ENCODE data around the gene PIK3R6.

PIK3R6 gene

GRCh38 chr17:8794636-8795035 lies 72.8 kb downstream of the PIK3R6 start:
- Histone ChIP-seq H3K4me1 (ENCODE audit: control insufficient read depth in 2 of 2, insufficient read depth in 2 of 2, low read length in 2 of 2) (peaks cover under 1 to 4% of the 10 kb centered on the region in 2 donors), H3K27ac (ENCODE audit: low read depth in 2 of 2, low read length in 2 of 2) (no peak overlapping the region), H3K4me3 (ENCODE audit: low read length in 2 of 2) (no peak overlapping the region), H3K9ac (ENCODE audit: low read depth in 1 of 2, low read length in 2 of 2) (no peak overlapping the region), H3K9me3 (ENCODE audit: control insufficient read depth in 2 of 2, low read length in 2 of 2) (peaks cover 0 to 6% of the 10 kb centered on the region in 2 donors), H3K27me3 (ENCODE audit: control insufficient read depth in 2 of 2, insufficient read depth in 2 of 2, low read length in 2 of 2) (no peaks in the 10 kb centered on the region), H3K36me3 (ENCODE audit: control insufficient read depth in 2 of 2, insufficient read depth in 2 of 2, low read length in 2 of 2) (no peaks in the 10 kb centered on the region)

GRCh38 chr17:8793649-8794048 lies 73.8 kb downstream of the PIK3R6 start:
- Histone ChIP-seq H3K4me3 (ENCODE audit: low read length in 2 of 2) (no peak overlapping the region), H3K27ac (ENCODE audit: low read depth in 2 of 2, low read length in 2 of 2) (no peak overlapping the region)

GRCh38 chr17:8792646-8793045 lies 74.8 kb downstream of the PIK3R6 start:
- Histone ChIP-seq H3K27me3 (ENCODE audit: control insufficient read depth in 2 of 2, insufficient read depth in 2 of 2, low read length in 2 of 2) (no peaks in the 10 kb centered on the region), H3K9ac (ENCODE audit: low read depth in 1 of 2, low read length in 2 of 2) (no peak overlapping the region), H3K4me1 (ENCODE audit: control insufficient read depth in 2 of 2, insufficient read depth in 2 of 2, low read length in 2 of 2) (peaks cover 5 to 11% of the 10 kb centered on the region in 2 donors), H3K4me3 (ENCODE audit: low read length in 2 of 2) (no peak overlapping the region), H3K36me3 (ENCODE audit: control insufficient read depth in 2 of 2, insufficient read depth in 2 of 2, low read length in 2 of 2) (no peaks in the 10 kb centered on the region), H3K9me3 (ENCODE audit: control insufficient read depth in 2 of 2, low read length in 2 of 2) (peaks cover 0 to 6% of the 10 kb centered on the region in 2 donors), H3K27ac (ENCODE audit: low read depth in 2 of 2, low read length in 2 of 2) (no peak overlapping the region)

More at GRCh38 chr17:8793649-8794048, 73.8 kb downstream of the PIK3R6 start:
- H3K36me3 ChIP-seq (ENCODE audit: control insufficient read depth in 2 of 2, insufficient read depth in 2 of 2, low read length in 2 of 2): no peaks in the 10 kb centered on the region
- H3K27me3 ChIP-seq (ENCODE audit: control insufficient read depth in 2 of 2, insufficient read depth in 2 of 2, low read length in 2 of 2): no peaks in the 10 kb centered on the region
- no peak overlapping the region for H3K9ac ChIP-seq (ENCODE audit: low read depth in 1 of 2, low read length in 2 of 2)
- peaks cover 5 to 11% of the 10 kb centered on the region in 2 donors for H3K4me1 ChIP-seq (ENCODE audit: control insufficient read depth in 2 of 2, insufficient read depth in 2 of 2, low read length in 2 of 2)
- H3K9me3 ChIP-seq (ENCODE audit: control insufficient read depth in 2 of 2, low read length in 2 of 2): peaks cover 0 to 6% of the 10 kb centered on the region in 2 donors

GRCh38 chr17:8791910-8792270 lies 75.6 kb downstream of the PIK3R6 start:
- no peaks in the 10 kb centered on the region for H3K27me3 ChIP-seq (ENCODE audit: control insufficient read depth in 2 of 2, insufficient read depth in 2 of 2, low read length in 2 of 2)
- no peak overlapping the region for H3K9ac ChIP-seq (ENCODE audit: low read depth in 1 of 2, low read length in 2 of 2)
- peaks cover 0 to 6% of the 10 kb centered on the region in 2 donors for H3K9me3 ChIP-seq (ENCODE audit: control insufficient read depth in 2 of 2, low read length in 2 of 2)
- no peaks in the 10 kb centered on the region for H3K36me3 ChIP-seq (ENCODE audit: control insufficient read depth in 2 of 2, insufficient read depth in 2 of 2, low read length in 2 of 2)
- peaks cover 5 to 11% of the 10 kb centered on the region in 2 donors for H3K4me1 ChIP-seq (ENCODE audit: control insufficient read depth in 2 of 2, insufficient read depth in 2 of 2, low read length in 2 of 2)
- no peak overlapping the region for H3K4me3 ChIP-seq (ENCODE audit: low read length in 2 of 2)
- H3K27ac ChIP-seq (ENCODE audit: low read depth in 2 of 2, low read length in 2 of 2): no peak overlapping the region

GRCh38 chr17:8791248-8791909 lies 76.1 kb downstream of the PIK3R6 start:
- no peaks in the 10 kb centered on the region for H3K36me3 ChIP-seq (ENCODE audit: control insufficient read depth in 2 of 2, insufficient read depth in 2 of 2, low read length in 2 of 2)
- no peak overlapping the region for H3K9ac ChIP-seq (ENCODE audit: low read depth in 1 of 2, low read length in 2 of 2)
- H3K4me3 ChIP-seq (ENCODE audit: low read length in 2 of 2): no peak overlapping the region
- H3K9me3 ChIP-seq (ENCODE audit: control insufficient read depth in 2 of 2, low read length in 2 of 2): peaks cover 0 to 6% of the 10 kb centered on the region in 2 donors
- H3K4me1 ChIP-seq (ENCODE audit: control insufficient read depth in 2 of 2, insufficient read depth in 2 of 2, low read length in 2 of 2): peaks cover 5 to 11% of the 10 kb centered on the region in 2 donors
- H3K27ac ChIP-seq (ENCODE audit: low read depth in 2 of 2, low read length in 2 of 2): no peak overlapping the region
- no peaks in the 10 kb centered on the region for H3K27me3 ChIP-seq (ENCODE audit: control insufficient read depth in 2 of 2, insufficient read depth in 2 of 2, low read length in 2 of 2)

- Histone ChIP-seq H3K9me3 (ENCODE audit: control insufficient read depth in 2 of 2, low read length in 2 of 2) (peaks cover 0 to 6% of the 10 kb centered on the region in 2 donors), H3K27ac (ENCODE audit: low read depth in 2 of 2, low read length in 2 of 2) (no peak overlapping the region), H3K9ac (ENCODE audit: low read depth in 1 of 2, low read length in 2 of 2) (no peak overlapping the region), H3K4me3 (ENCODE audit: low read length in 2 of 2) (no peak overlapping the region), H3K4me1 (ENCODE audit: control insufficient read depth in 2 of 2, insufficient read depth in 2 of 2, low read length in 2 of 2) (peaks cover 5 to 11% of the 10 kb centered on the region in 2 donors), H3K36me3 (ENCODE audit: control insufficient read depth in 2 of 2, insufficient read depth in 2 of 2, low read length in 2 of 2) (no peaks in the 10 kb centered on the region), H3K27me3 (ENCODE audit: control insufficient read depth in 2 of 2, insufficient read depth in 2 of 2, low read length in 2 of 2) (no peaks in the 10 kb centered on the region)
Measured at GRCh38 chr17:8789743-8790142, 77.7 kb downstream of the PIK3R6 start.

GRCh38 chr17:8788998-8789397 lies 78.5 kb downstream of the PIK3R6 start:
- Histone ChIP-seq H3K4me3 (ENCODE audit: low read length in 2 of 2) (no peak overlapping the region), H3K4me1 (ENCODE audit: control insufficient read depth in 2 of 2, insufficient read depth in 2 of 2, low read length in 2 of 2) (peaks cover 5 to 11% of the 10 kb centered on the region in 2 donors), H3K27me3 (ENCODE audit: control insufficient read depth in 2 of 2, insufficient read depth in 2 of 2, low read length in 2 of 2) (no peaks in the 10 kb centered on the region), H3K9ac (ENCODE audit: low read depth in 1 of 2, low read length in 2 of 2) (no peak overlapping the region), H3K9me3 (ENCODE audit: control insufficient read depth in 2 of 2, low read length in 2 of 2) (peaks cover 0 to 6% of the 10 kb centered on the region in 2 donors), H3K36me3 (ENCODE audit: control insufficient read depth in 2 of 2, insufficient read depth in 2 of 2, low read length in 2 of 2) (no peaks in the 10 kb centered on the region), H3K27ac (ENCODE audit: low read depth in 2 of 2, low read length in 2 of 2) (no peak overlapping the region)

- Histone ChIP-seq H3K36me3 (ENCODE audit: control insufficient read depth in 2 of 2, insufficient read depth in 2 of 2, low read length in 2 of 2) (no peaks in the 10 kb centered on the region), H3K4me1 (ENCODE audit: control insufficient read depth in 2 of 2, insufficient read depth in 2 of 2, low read length in 2 of 2) (peaks cover 5 to 11% of the 10 kb centered on the region in 2 donors), H3K9ac (ENCODE audit: low read depth in 1 of 2, low read length in 2 of 2) (no peak overlapping the region), H3K4me3 (ENCODE audit: low read length in 2 of 2) (no peak overlapping the region), H3K27me3 (ENCODE audit: control insufficient read depth in 2 of 2, insufficient read depth in 2 of 2, low read length in 2 of 2) (no peaks in the 10 kb centered on the region), H3K27ac (ENCODE audit: low read depth in 2 of 2, low read length in 2 of 2) (no peak overlapping the region), H3K9me3 (ENCODE audit: control insufficient read depth in 2 of 2, low read length in 2 of 2) (no peaks in the 10 kb centered on the region)
Measured at GRCh38 chr17:8785547-8786413, 81.7 kb downstream of the PIK3R6 start.

- H3K27ac ChIP-seq (ENCODE audit: low read depth in 2 of 2, low read length in 2 of 2): no peak overlapping the region
- no peaks in the 10 kb centered on the region for H3K9me3 ChIP-seq (ENCODE audit: control insufficient read depth in 2 of 2, low read length in 2 of 2)
- H3K4me1 ChIP-seq (ENCODE audit: control insufficient read depth in 2 of 2, insufficient read depth in 2 of 2, low read length in 2 of 2): no peaks in the 10 kb centered on the region
- no peak overlapping the region for H3K4me3 ChIP-seq (ENCODE audit: low read length in 2 of 2)
- H3K36me3 ChIP-seq (ENCODE audit: control insufficient read depth in 2 of 2, insufficient read depth in 2 of 2, low read length in 2 of 2): no peaks in the 10 kb centered on the region
- no peak overlapping the region for H3K9ac ChIP-seq (ENCODE audit: low read depth in 1 of 2, low read length in 2 of 2)
- no peaks in the 10 kb centered on the region for H3K27me3 ChIP-seq (ENCODE audit: control insufficient read depth in 2 of 2, insufficient read depth in 2 of 2, low read length in 2 of 2)
Measured at GRCh38 chr17:8782176-8782575, 85.3 kb downstream of the PIK3R6 start.

GRCh38 chr17:8781776-8782175 lies 85.7 kb downstream of the PIK3R6 start:
- no peaks in the 10 kb centered on the region for H3K9me3 ChIP-seq (ENCODE audit: control insufficient read depth in 2 of 2, low read length in 2 of 2)
- no peak overlapping the region for H3K4me3 ChIP-seq (ENCODE audit: low read length in 2 of 2)
- H3K4me1 ChIP-seq (ENCODE audit: control insufficient read depth in 2 of 2, insufficient read depth in 2 of 2, low read length in 2 of 2): no peaks in the 10 kb centered on the region
- H3K27ac ChIP-seq (ENCODE audit: low read depth in 2 of 2, low read length in 2 of 2): no peak overlapping the region
- no peak overlapping the region for H3K9ac ChIP-seq (ENCODE audit: low read depth in 1 of 2, low read length in 2 of 2)
- no peaks in the 10 kb centered on the region for H3K27me3 ChIP-seq (ENCODE audit: control insufficient read depth in 2 of 2, insufficient read depth in 2 of 2, low read length in 2 of 2)
- no peaks in the 10 kb centered on the region for H3K36me3 ChIP-seq (ENCODE audit: control insufficient read depth in 2 of 2, insufficient read depth in 2 of 2, low read length in 2 of 2)
